DMS 273 (cell line): ENCODE results near the gene AKAP8L.

ENCODE experiments used
- DNase-seq: peaks from one replicate; lab custom pipeline; 2025; ENCODE audit not compliant: unreplicated experiment; lab: John Stamatoyannopoulos, UW

AKAP8L gene, protein sequence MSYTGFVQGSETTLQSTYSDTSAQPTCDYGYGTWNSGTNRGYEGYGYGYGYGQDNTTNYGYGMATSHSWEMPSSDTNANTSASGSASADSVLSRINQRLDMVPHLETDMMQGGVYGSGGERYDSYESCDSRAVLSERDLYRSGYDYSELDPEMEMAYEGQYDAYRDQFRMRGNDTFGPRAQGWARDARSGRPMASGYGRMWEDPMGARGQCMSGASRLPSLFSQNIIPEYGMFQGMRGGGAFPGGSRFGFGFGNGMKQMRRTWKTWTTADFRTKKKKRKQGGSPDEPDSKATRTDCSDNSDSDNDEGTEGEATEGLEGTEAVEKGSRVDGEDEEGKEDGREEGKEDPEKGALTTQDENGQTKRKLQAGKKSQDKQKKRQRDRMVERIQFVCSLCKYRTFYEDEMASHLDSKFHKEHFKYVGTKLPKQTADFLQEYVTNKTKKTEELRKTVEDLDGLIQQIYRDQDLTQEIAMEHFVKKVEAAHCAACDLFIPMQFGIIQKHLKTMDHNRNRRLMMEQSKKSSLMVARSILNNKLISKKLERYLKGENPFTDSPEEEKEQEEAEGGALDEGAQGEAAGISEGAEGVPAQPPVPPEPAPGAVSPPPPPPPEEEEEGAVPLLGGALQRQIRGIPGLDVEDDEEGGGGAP

DNA sequence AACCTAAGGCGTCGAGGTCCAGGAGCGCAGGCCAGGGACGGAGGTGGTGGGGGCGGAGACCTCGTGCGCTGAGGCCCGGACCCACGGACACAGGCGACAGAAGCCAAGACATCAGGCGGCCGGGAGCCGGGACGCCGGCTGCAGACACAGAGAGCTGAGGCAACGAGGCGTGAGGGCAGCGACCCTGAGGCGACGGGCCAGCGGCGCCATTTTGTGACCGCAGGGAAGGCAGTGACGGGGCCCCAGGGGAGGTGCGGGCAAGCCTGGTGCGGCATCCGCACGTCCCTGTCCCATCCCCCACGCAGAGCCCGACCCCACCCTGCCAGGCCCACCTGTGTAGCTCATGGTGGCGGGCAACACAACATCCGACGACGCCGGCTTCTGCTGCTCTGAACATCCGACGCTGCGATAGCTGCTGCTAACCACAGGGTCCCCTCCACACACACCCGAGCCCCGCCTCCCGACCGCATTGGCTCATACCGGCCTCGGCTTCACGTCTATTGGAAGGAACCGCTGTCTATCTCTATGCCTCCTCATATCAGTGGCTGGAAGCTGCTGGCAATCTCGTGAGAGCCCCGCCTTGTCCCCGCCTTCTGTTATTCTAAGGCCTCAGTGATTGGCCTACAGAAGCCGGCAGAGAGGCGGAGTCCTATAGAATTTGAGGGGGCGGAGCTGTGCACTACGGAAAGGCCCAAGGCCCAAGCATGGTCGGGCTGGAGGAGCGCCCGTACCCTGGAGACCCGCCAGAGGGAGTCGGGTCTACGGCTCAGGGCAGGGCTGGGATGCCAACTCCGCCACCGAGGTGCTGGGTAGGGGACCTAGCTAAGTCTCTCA, at the start of gene AKAP8L:
AKAP8L (minus strand) TSS at position 410 of the 834 bp plus-strand sequence; CDS start at position 345, 65 bp downstream.
- peak; percentile 100 for DNase-seq

GRCh38 chr19:15467734-15468214, 49.0 kb upstream of the AKAP8L start:
- no peak for DNase-seq

DNA sequence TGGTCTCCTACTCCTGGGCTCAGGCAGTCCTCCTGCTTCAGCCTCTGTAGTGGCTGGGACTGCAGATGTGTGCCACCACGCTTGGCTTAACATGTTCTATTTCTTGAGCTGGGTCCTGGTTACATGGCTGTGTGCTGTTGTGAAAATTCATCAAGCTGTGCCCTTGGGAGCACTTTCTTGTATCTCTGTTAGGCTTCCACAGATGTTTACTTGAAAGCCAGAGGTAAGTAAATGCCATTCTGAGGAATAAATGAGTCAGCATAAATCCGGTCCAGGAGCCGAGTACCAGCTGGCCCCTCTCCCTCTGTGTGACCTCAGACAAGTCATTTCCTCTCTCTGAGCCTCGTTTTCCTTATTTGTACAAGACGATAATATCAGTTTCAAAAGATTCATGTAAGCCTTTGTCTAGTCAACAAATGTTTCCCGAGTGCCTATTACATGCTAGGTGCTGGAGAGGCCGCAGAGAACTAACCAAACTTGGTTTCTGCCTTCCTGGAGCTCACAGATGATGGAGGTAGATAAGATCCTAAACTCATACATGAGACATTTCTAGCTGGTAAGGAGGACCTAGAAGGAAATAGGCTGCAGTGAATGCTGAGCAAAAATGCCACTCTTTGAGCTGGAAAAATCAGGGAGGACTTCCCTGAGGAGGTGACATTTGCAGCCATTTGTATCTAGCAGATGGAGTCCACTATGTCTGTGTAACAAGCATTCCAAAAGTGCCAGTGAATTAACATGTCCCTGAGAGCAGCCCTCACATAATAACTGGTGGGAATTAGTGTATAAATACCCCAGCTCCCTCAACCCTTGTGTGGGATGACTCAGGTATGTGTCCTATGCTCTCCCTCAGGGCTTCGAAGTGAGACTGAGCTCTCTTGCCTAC, 48.3 kb upstream of the AKAP8L start:
- peak; percentile 47 for DNase-seq

GRCh38 chr19:15464394-15465385, 45.9 kb upstream of the AKAP8L start, which contains the start of gene RASAL3:
Gene RASAL3 (minus strand): TSS chr19:15464544. CDS start chr19:15464358, 186 bp downstream.
- DNase-seq, result no peak

DNA sequence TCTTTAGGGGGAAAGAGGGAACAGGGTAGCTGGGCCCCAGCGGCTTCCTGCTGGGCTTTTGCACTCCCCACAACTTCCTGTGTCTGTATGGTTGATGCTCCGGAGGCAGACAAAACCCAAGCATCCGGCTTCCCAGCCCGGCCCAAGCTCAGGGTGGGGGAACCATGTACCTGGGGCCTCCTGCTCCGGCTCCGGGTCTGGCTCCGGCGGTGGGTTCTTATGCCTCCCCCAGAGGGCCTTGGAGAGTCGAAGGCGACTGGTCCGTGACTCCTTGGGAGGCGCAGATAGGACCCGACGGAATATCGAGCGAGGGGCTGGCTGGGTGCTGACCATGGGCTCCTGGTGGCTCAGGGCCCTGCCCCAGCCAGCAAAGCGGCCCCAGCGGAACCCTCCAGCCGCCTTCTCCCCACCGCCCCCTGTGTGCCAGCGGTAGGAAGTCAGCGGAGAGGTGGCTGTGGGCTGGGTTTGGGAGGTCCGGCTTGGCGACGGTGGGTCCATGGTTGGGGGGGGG, 45.1 kb upstream of the AKAP8L start:
- no peak for DNase-seq

GRCh38 chr19:15461694-15462093, 42.9 kb upstream of the AKAP8L start:
- no peak for DNase-seq

DNA sequence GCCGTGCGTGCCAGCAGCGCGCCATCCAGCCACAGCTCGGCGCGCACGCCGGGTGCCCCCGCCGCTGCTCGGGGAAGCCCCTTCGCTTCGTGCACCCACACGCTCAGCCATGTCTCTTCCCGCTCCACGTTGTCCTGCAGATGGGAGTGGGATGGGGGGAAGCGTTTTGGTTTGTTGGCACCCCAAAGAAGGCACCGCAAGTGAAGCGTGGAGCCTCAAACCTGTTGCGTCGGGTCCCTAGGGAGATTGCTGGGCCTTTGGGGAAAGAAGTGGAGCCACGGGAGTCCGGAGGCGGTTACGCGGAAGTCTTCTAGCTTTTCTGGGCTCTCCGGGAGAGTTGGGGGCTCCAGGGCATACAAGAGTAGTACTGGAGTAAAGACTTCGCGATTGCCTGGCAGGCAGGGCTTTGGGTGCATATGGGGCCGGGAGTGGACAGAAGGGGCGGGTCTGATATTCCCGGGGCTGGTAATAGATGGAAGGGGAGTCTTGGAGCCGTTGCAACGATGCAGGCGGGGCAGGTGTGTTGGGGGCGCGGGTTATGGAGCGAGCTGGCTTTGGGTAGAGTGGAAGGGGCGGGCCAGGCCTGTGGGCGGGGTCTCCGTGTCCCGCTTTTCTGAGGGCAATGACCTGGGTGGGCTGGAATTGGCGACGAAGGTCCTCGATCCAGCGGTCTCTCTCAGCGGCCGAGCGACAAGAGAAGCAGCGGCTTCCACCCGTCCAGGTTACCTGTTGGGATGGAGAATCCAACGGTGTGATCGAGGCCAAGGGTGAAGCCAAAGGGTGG, 39.1 kb upstream of the AKAP8L start:
- peak; percentile 34 for DNase-seq

DNA sequence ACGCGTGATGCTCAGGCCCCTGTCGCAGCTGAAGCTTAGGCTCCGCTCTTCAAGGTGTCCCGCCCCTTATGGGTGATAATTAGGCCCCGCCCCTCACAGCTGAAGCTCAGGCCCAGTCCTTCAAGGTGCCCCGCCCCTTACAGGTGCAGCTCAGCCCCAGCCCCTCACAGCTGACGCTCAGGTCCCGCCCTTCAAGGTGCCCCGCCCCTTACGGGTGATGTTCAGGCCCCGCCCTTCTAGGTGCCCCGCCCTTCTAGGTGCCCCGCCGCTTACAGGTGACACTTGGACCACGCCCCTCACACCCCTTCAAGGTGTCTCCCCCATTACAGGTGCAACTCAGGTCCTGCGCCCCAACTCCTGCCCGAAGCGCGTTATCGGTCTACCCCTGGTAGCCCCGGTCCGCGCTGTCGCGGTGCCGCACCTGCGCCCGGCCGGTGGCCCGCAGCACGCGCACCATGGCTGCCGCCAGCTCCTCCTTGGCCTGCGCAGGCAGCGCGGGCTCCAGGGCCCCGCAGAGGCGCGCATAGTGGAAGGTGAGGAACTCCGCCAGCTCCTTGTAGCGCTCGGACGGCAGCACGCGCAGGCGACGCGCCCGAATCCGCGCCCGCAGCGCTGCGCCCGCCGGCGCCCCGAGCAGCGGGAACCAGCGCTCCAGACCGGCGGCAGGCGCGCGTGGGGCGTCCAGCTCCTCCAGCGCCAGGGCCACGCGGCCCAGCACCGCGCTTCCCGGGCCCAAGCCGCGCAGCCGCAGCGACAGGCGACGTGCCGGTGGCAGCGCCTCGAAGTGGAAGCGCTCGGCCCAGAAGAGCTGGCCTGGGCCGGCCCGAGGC, 38.3 kb upstream of the AKAP8L start:
- DNase-seq, result peak; percentile 63

DNA sequence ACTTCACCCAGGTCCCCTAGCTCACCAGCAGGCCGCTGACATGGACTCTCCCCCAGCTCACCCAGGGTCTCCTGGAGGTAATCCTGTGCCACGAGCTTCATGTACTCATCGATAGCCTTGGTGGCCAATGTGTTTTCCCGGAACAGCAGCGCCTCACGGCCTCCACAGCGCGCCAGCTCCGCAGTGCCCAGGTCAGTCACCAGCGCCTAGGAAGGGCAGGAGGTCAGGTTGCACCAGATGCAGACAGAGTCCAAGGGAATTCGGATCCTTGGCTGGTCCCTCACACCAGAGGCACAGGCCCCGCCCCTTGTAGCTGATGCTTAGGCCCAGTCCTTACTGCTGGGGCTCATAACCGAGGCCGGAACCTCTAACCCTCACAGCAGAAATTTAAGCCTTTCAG, 37.7 kb upstream of the AKAP8L start:
- DNase-seq, result no peak

GRCh38 chr19:15455996-15456395, 37.2 kb upstream of the AKAP8L start:
- DNase-seq, result no peak

DNA sequence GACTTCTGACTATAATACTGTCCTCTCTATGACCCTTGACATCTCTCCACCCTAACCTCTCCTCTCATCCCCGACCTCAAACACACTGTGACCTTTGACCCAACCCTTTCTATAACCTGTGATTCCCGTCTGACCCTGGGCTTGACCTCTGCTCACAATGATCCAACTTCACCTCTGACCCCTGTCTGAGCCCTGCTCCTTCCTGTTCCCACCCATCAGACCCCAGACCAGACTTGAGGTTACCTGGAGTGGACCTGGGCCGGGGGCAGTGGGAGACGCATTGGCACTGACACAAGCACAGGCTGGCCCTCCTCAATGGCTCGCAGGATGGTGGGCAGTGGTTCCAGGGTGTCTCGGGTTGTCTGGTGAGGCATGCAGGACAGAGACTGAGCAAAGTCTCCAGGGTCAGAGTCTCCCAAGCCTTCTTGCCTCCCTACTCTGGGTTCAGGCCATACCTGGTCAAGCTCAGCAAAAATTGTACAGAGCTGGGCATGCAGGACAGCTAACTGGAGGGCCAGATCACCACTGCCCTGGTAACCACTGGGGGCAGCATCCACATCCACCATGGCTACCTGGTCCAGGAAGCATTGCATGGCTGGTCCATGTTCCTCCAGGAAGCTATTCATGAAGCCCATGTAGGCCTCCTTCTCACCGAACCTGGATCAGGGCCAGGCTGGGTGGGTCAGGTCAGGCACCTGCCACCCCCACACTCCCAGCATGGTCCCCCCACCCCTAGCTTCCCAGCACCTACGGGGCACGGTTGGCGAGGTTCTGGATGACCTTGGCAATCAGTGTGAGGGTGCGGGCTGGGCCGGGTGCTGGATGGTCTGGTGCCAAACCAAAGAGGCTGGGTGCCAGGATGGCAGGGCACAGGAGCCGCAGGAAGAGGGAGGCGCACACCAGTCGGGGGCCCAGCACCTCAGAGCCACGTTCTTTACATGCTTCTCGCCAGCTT, 35.4 kb upstream of the AKAP8L start:
- DNase-seq, result no peak

DNA sequence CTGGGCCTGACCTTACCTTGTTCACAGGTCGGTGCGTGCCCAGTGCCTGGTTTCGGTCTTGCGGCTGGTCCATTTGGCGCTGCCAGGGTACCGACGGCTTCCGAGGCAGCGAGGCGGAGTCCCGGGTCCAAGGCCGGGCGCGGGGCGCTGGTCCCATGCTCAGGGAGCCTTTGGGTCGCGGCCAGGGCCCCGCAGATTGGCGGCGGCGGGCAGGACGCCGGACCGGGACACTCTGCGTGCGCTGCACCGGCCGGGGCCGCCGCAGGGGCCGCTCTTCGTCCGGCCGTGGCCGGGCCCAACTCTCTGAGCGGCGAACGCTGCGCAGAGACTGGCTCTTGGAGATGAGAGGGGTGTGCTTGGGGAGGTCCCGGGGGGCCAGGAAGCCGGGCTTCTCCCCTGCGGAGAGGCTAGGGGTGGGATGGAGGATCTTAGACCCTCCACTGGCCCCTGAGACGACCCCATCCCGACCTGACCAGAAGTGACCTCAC, 34.3 kb upstream of the AKAP8L start:
- DNase-seq, result peak; percentile 38

DNA sequence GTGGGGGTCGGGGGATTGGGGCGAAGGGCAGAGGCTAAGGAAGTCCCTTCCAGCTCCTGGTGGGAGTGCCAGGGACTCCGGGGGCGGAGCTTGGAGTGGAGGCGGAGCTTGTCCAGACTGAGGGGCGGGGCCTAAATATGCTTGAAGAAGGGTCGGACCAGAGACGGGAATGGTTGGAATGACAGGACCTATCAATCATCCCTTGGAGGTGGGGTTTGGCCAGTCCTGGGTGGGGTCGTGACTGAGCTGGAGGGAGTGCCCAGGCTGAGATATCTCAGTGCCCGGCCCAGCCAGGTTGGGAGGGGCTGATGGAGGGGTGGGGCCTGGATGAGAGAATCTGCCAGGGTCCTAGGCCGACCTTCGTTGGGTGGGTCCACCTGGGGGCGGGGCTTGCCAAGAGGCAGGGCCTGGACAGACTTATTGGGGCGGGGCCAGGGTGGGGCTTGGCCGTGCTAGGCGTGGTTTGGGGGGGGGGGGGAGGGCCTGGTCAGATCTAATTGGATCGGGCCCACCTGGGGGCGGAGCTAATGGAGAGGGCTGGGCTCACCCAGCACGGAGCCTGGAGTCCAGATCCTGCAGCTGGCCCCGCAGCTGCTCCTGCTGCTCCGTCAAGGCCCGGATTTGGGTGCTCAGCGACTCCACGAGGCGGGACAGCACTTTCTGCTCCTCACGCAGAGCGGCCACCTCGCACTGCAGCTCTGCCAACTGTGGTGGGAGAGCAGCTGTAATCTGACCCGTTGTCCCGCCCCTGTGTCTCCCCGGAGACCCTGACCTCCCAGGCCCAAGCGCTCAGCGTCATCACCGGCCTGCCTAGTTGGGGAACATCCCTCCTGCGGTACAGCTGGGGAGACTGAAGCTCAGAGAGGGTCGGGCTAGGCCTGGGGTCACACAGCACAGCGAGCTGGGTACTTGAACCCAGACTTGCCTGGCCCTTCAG, 33.6 kb upstream of the AKAP8L start:
- DNase-seq, result peak; percentile 93

DNA sequence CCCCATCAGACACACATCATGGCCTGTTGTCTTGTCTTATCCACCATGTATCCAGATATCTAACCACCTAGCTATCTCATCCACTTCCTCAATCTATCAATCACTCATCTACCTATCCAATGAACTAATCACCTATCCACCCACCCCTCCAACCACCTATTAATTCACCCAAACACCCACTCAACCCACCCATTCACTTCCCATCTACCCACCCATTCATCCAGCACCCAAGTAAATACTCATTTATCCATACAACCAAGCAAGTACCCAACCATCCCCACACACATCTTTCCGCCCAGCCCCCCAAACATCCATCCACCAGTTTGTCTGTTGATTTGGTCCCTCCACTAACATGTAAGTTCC, 31.7 kb upstream of the AKAP8L start:
- no peak for DNase-seq
